G401.6 (cell line): Measurements from ENCODE around the gene ABLIM1.
A peak's percentile ranks its signal among the peaks of the same experiment; 100 is the strongest.

ENCODE experiments used
- FAIRE-seq: peaks from 2 replicates; lab custom pipeline; 2012; peaks lifted over from hg19 to GRCh38; lab: Jason Lieb, UNC

Gene ABLIM1

GRCh38 chr10:114576716-114577115 lies 81.4 kb downstream of the ABLIM1 start:
- FAIRE-seq, result no peak

GRCh38 chr10:114576132-114576487 lies 82.0 kb downstream of the ABLIM1 start:
- no peak for FAIRE-seq

- no peak for FAIRE-seq
Observed at GRCh38 chr10:114575417-114576131, 82.5 kb downstream of the ABLIM1 start.

GRCh38 chr10:114573330-114574045 lies 84.6 kb downstream of the ABLIM1 start:
- FAIRE-seq, result no peak

GRCh38 chr10:114571316-114571999 lies 86.6 kb downstream of the ABLIM1 start:
- no peak for FAIRE-seq

- FAIRE-seq, result no peak
Observed at GRCh38 chr10:114566064-114566463, 92.0 kb downstream of the ABLIM1 start.

- FAIRE-seq, result no peak
Observed at GRCh38 chr10:114565066-114565465, 93.0 kb downstream of the ABLIM1 start.

- no peak for FAIRE-seq
Observed at GRCh38 chr10:114561008-114561523, 97.0 kb downstream of the ABLIM1 start.

- FAIRE-seq, result no peak
Observed at GRCh38 chr10:114560144-114560543, 97.9 kb downstream of the ABLIM1 start.

GRCh38 chr10:114559636-114560035 lies 98.4 kb downstream of the ABLIM1 start:
- no peak for FAIRE-seq

- FAIRE-seq, result no peak
Observed at GRCh38 chr10:114557854-114558253, 100.2 kb downstream of the ABLIM1 start.

GRCh38 chr10:114556236-114557122 lies 101.6 kb downstream of the ABLIM1 start:
- no peak for FAIRE-seq

GRCh38 chr10:114553436-114553835 lies 104.6 kb downstream of the ABLIM1 start:
- FAIRE-seq, result no peak

GRCh38 chr10:114552050-114552449 lies 106.0 kb downstream of the ABLIM1 start:
- no peak for FAIRE-seq

GRCh38 chr10:114551636-114551972 lies 106.5 kb downstream of the ABLIM1 start:
- no peak for FAIRE-seq

GRCh38 chr10:114550756-114551635 lies 107.1 kb downstream of the ABLIM1 start:
- FAIRE-seq, result peak; percentile 66

GRCh38 chr10:114548662-114549061 lies 109.4 kb downstream of the ABLIM1 start:
- FAIRE-seq, result no peak

GRCh38 chr10:114547514-114547913 lies 110.6 kb downstream of the ABLIM1 start:
- FAIRE-seq, result no peak

- FAIRE-seq, result no peak
Observed at GRCh38 chr10:114547056-114547455, 111.0 kb downstream of the ABLIM1 start.

GRCh38 chr10:114545819-114546218 lies 112.3 kb downstream of the ABLIM1 start:
- no peak for FAIRE-seq

- no peak for FAIRE-seq
Observed at GRCh38 chr10:114545071-114545470, 113.0 kb downstream of the ABLIM1 start.
